ENCODE data around the gene NFS1. TPM values are rescaled to one million over a fixed set of nuclear protein-coding genes. Genes with fewer than 3 reads are reported as not detected.
A peak's percentile ranks its signal among the peaks of the same experiment; 100 is the strongest.
"Not testable (repeated sequence)": the region's sequence is repeated elsewhere in the genome, so short reads cannot be mapped to it uniquely, and the experiment has no call there.

The NFS1 gene
- total RNA-seq, 2 experiments from 2014 or later: 34.6 to 35.1 TPM

- no peaks in the 10 kb centered on the region for H3K9me3 Mint-ChIP-seq (ENCODE audit: low read depth)
Measured at GRCh38 chr20:35711588-35712209, 12.5 kb upstream of the NFS1 start.

GRCh38 chr20:35710884-35711587, 11.9 kb upstream of the NFS1 start:
- Mint-ChIP-seq H3K4me3 (peak overlapping the region; percentile 56), H3K4me1 (peaks cover 54% of the 10 kb centered on the region), H3K27ac (peak overlapping the region; percentile 81), H3K9me3 (ENCODE audit: low read depth) (no peaks in the 10 kb centered on the region), H3K36me3 (peaks cover 70% of the 10 kb centered on the region), H3K27me3 (no peaks in the 10 kb centered on the region)
- CTCF ChIA-PET: interaction anchor here (0.8 to 5.0 kb wide), 7 partner anchors 9 to 173 kb away, joined by 3 to 28 read pairs (median 5); partner anchors contain the start of genes NFS1, RBM39 and ROMO1
- DNase-seq: no peak
- ATAC-seq: no peak

More at GRCh38 chr20:35711588-35712209, 12.5 kb upstream of the NFS1 start:
- Mint-ChIP-seq H3K27me3 (no peaks in the 10 kb centered on the region), H3K27ac (peak overlapping the region; percentile 81), H3K4me1 (peaks cover 56% of the 10 kb centered on the region), H3K36me3 (peaks cover 69% of the 10 kb centered on the region), H3K4me3 (peak overlapping the region; percentile 56)
- DNase-seq: no peak
- ATAC-seq: peak; percentile 64
- CTCF ChIA-PET: interaction anchor here (0.8 to 5.0 kb wide), 6 partner anchors 8 to 110 kb away, joined by 3 to 28 read pairs (median 4); partner anchors contain the start of genes NFS1, RBM39 and ROMO1

- H3K4me1 Mint-ChIP-seq: peaks cover 50% of the 10 kb centered on the region
- no peak for ATAC-seq
Measured at GRCh38 chr20:35710039-35710438, 10.9 kb upstream of the NFS1 start.

GRCh38 chr20:35709259-35709658, 10.1 kb upstream of the NFS1 start:
- Mint-ChIP-seq H3K27me3 (no peaks in the 10 kb centered on the region), H3K4me1 (peaks cover 53% of the 10 kb centered on the region), H3K27ac (peak overlapping the region; percentile 64), H3K9me3 (ENCODE audit: low read depth) (no peaks in the 10 kb centered on the region), H3K4me3 (no peak overlapping the region), H3K36me3 (peaks cover 71% of the 10 kb centered on the region)
- DNase-seq (no peak), ATAC-seq (no peak)
- CTCF ChIA-PET: interaction anchor here (0.7 to 5.0 kb wide), 5 partner anchors 8 to 175 kb away, joined by 3 to 28 read pairs (median 5); partner anchors contain the start of genes NFS1 and ROMO1

More at GRCh38 chr20:35710039-35710438, 10.9 kb upstream of the NFS1 start:
- peaks cover 67% of the 10 kb centered on the region for H3K36me3 Mint-ChIP-seq
- DNase-seq: no peak
- H3K27me3 Mint-ChIP-seq: no peaks in the 10 kb centered on the region
- CTCF ChIA-PET: interaction anchor here (0.7 to 5.0 kb wide), 6 partner anchors 8 to 174 kb away, joined by 3 to 28 read pairs (median 4); partner anchors contain the start of genes NFS1 and ROMO1
- H3K9me3 Mint-ChIP-seq (ENCODE audit: low read depth): no peaks in the 10 kb centered on the region
- no peak overlapping the region for H3K27ac Mint-ChIP-seq
- no peak overlapping the region for H3K4me3 Mint-ChIP-seq

GRCh38 chr20:35708502-35708901, 9.3 kb upstream of the NFS1 start:
- CTCF ChIA-PET: interaction anchor here (1.2 to 2.3 kb wide), 2 partner anchors 19 to 176 kb away, joined by 3 to 7 read pairs; no protein-coding TSS in a partner anchor
- no peak for ATAC-seq
- Mint-ChIP-seq H3K9me3 (ENCODE audit: low read depth) (no peaks in the 10 kb centered on the region), H3K4me3 (no peak overlapping the region), H3K4me1 (peaks cover 50% of the 10 kb centered on the region), H3K36me3 (peaks cover 71% of the 10 kb centered on the region), H3K27me3 (no peaks in the 10 kb centered on the region), H3K27ac (peak overlapping the region; percentile 18)
- DNase-seq: no peak

- not testable (repeated sequence) for H3K4me3 Mint-ChIP-seq; H3K27ac Mint-ChIP-seq; ATAC-seq; H3K27me3 Mint-ChIP-seq; H3K9me3 Mint-ChIP-seq (ENCODE audit: low read depth)
- H3K36me3 Mint-ChIP-seq: peaks cover 73% of the 10 kb centered on the region
- peak; percentile 18 for DNase-seq
- H3K4me1 Mint-ChIP-seq: peaks cover 47% of the 10 kb centered on the region
- CTCF ChIA-PET: interaction anchor here (0.9 to 2.3 kb wide), 2 partner anchors 8 to 28 kb away, joined by 4 to 8 read pairs; no protein-coding TSS in a partner anchor
Measured at GRCh38 chr20:35706591-35707529, 7.7 kb upstream of the NFS1 start.

- not testable (repeated sequence) for H3K27ac Mint-ChIP-seq; H3K4me3 Mint-ChIP-seq; ATAC-seq; H3K27me3 Mint-ChIP-seq; H3K9me3 Mint-ChIP-seq (ENCODE audit: low read depth)
- peaks cover 42% of the 10 kb centered on the region for H3K4me1 Mint-ChIP-seq
- DNase-seq: peak; percentile 28
- CTCF ChIA-PET: interaction anchor here (0.9 to 2.3 kb wide), 2 partner anchors 9 to 29 kb away, joined by 4 to 8 read pairs; no protein-coding TSS in a partner anchor
- H3K36me3 Mint-ChIP-seq: peaks cover 67% of the 10 kb centered on the region
Measured at GRCh38 chr20:35705894-35706293, 6.7 kb upstream of the NFS1 start.

GRCh38 chr20:35704514-35705261, 5.5 kb upstream of the NFS1 start:
- Mint-ChIP-seq H3K4me1 (peaks cover 42% of the 10 kb centered on the region), H3K27me3 (no peaks in the 10 kb centered on the region), H3K9me3 (ENCODE audit: low read depth) (no peaks in the 10 kb centered on the region), H3K36me3 (peaks cover 60% of the 10 kb centered on the region), H3K27ac (peak overlapping the region; percentile 71), H3K4me3 (no peak overlapping the region)
- no peak for DNase-seq
- ATAC-seq: no peak
- CTCF ChIA-PET: interaction anchor here (1.2 to 2.3 kb wide), 2 partner anchors 30 to 250 kb away, joined by 4 to 8 read pairs; partner anchors contain the start of gene SCAND1

GRCh38 chr20:35702824-35703695, 3.9 kb upstream of the NFS1 start:
- Mint-ChIP-seq H3K9me3 (ENCODE audit: low read depth) (no peaks in the 10 kb centered on the region), H3K4me3 (no peak overlapping the region), H3K27ac (peak overlapping the region; percentile 11), H3K4me1 (peaks cover 39% of the 10 kb centered on the region), H3K27me3 (no peaks in the 10 kb centered on the region), H3K36me3 (peaks cover 50% of the 10 kb centered on the region)
- ATAC-seq: no peak
- CTCF ChIA-PET: interaction anchor here (0.8 to 5.2 kb wide), 4 partner anchors 8 to 84 kb away, joined by 3 to 28 read pairs (median 4); partner anchors contain the start of gene RBM39
- DNase-seq: no peak

- Mint-ChIP-seq H3K4me3 (peak overlapping the region; percentile 14), H3K36me3 (peaks cover 46% of the 10 kb centered on the region), H3K27me3 (no peaks in the 10 kb centered on the region), H3K9me3 (ENCODE audit: low read depth) (no peaks in the 10 kb centered on the region), H3K4me1 (peaks cover 48% of the 10 kb centered on the region), H3K27ac (peak overlapping the region; percentile 53)
- CTCF ChIA-PET: interaction anchor here (0.8 to 5.2 kb wide), 5 partner anchors 9 to 101 kb away, joined by 3 to 28 read pairs (median 4); partner anchors contain the start of gene RBM39
- DNase-seq: peak; percentile 35
- no peak for ATAC-seq
Measured at GRCh38 chr20:35702051-35702823, 3.1 kb upstream of the NFS1 start.
